Stimulated activated CD4-positive, alpha-beta T cell treated with anti-CD3 and anti-CD28 coated beads, Interleukin-1b, Interleukin-23, amount 100 ng/mL, for 4 hours (primary cell): ENCODE results near the gene IFNA21.
"Not testable (repeated sequence)": the region's sequence is repeated elsewhere in the genome, so short reads cannot be mapped to it uniquely, and the experiment has no call there.

Experiments used
- DNase-seq, 2 donors: peaks; one replicate each; pipeline ENCODE4 v3.0.0-alpha.2; 2020; ENCODE audit warnings: low read depth in 2 of 2

The IFNA21 gene

DNA sequence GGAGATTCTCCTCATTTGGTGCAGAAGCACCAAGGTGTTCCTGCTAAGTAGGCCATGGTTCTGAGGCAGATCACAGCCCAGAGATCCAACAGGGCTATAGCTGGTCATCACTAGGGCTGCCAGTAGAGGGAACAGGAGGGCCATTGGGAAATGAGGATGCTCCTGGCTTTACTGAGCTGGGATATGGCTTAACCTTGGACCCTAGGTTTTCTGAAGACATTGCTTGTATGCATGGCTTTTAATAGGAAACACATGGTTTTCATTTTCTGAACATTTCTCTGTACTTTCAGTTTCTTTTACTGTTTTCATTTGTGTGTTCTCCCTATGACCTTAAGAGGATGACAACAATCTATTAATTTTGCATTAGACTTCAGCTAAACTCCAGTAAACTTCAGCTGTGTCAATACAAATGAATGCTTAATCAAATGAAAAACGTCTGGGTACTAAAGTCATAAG lies 25.0 kb downstream of the IFNA21 start, which contains the start of gene IFNW1:
Gene IFNW1 (minus strand): TSS at position 406 of the 456 bp plus-strand sequence. CDS start 262 bp downstream, at position 144.
- DNase-seq: no peak

DNA sequence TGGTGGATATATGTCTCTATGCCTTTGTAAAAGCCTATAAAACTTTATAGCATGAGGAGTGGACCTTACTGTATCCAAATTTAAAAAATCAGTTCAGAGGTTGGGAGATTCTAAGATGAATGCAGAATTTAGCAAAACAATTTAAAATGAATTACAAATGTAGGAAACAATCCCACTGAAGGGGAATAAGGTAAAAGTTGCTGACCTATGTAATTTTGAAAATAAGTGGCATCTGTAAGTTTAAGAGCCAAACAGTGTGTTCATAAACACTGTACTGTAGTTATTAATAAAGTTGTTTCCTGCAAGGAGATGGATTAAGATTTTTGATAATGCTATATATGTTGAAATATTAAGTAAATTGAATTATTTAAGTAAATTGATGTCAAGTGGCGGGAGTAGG lies 29.4 kb downstream of the IFNA21 start:
- no peak for DNase-seq

GRCh38 chr9:21135736-21136135 lies 30.7 kb downstream of the IFNA21 start:
- DNase-seq: no peak

GRCh38 chr9:21128186-21128585 lies 38.3 kb downstream of the IFNA21 start:
- DNase-seq: not testable (repeated sequence)

- no peak for DNase-seq
These were observed 44.7 kb downstream of the IFNA21 start for GRCh38 chr9:21121595-21122251.

- no peak for DNase-seq
These were observed 45.4 kb downstream of the IFNA21 start for GRCh38 chr9:21121079-21121478.

DNA sequence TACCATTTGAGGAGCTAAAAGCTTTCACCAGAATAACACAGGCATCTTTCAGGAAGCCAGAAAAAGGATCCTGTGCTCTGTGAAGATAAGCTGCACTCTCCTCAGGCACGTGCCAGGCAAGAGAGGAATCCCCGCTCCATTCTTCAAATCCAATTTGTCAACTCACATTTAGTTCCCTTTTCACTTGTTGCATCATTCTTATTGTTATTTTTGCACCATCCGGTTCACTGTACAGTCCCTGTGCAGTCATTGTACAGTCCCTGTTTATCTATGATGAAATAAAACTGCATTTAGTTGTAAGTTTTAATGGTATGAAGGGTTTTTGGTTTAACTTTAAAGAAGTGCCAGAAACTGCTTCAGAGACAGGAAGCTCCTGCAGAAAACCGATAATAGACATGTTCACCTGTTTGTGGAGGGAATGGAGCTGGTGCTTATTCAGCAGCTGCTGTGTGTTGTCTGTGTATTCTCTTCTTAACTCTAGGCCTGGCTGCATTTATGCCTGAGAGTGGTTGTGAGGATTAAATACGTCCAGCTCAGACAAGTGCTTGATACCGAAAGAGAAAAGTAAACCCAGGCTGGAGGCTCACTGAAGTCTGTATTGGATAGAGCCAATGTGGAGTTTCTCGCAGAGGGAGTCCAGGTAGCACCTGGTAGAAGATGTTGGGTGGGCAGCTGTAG lies 47.2 kb downstream of the IFNA21 start:
- no peak for DNase-seq
